GM18858 (cell line): ENCODE measurements around the gene KRT4.
"Not testable (repeated sequence)": the region's sequence is repeated elsewhere in the genome, so short reads cannot be mapped to it uniquely, and the experiment has no call there.

Experiments
- ATAC-seq: cut with Tn5 transposase; IDR thresholded peaks from one replicate; pipeline ENCODE4 v1.9.1; 2021; ENCODE audit not compliant: unreplicated experiment

Gene KRT4

DNA sequence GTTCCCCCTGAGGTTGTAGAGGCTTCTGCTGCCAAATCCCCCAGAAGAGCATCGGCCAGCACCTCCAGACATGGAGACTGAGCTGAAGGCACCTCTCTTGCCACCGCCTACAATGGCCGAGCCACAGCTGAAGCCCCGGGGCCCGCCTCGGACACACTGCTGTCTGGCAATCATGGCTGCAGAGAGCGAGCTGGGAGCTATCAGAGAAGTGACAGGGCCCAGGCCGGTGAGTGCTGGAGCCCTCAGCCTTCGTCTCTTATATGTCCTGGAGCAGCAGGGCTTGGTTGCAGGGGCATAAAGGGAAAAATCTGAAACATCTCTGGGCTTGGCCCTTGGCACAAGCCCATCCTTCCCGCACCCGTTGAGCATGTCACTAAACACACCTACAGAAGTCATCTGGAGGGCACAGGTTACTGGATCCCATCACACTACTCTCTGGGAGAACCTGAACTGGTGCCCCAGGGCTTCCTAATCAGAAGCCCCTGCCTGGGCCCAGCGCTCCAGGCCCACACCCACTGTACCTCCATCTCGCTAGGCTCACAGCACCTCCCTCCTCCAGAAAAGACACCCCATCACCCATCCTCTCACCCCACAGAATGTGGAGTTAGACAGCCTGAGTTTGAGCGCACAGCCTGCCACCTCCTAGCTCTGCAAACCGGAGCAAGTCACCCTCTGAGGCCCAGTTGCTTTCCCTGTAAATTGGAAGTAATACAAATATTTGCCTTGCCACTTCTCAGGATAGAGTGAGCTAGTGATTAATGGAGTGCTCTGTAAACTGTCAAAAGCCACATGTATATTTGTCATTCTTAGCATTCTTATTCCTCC lies at the start of gene KRT4:
TSS of gene KRT4 (minus strand) at position 232 of the 825 bp plus-strand sequence. CDS start at position 174, 58 bp downstream.
- ATAC-seq = no peak

DNA sequence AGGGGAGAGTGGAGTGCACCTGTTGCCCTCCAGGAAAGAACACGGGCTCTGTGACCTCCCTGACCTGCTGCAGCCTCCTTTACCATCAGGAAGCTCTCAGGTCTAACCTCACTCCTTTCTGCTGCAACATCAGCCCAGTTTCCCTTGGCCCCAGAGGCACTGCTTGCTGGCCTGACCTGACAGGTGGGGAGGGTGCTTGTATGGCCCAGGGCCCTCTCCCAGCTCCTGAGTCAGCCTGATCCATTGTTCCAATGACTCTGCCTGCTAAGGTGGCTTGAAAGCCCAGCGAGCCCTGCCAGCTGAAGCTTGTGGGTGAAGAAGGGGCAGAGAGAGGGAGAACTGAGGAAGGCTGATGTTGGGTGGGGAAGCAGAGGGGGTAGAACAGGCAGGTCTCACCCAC lies 48.1 kb upstream of the KRT4 start:
- ATAC-seq = no peak

GRCh38 chr12:52861511-52861910 lies 47.6 kb upstream of the KRT4 start:
- no peak for ATAC-seq

DNA sequence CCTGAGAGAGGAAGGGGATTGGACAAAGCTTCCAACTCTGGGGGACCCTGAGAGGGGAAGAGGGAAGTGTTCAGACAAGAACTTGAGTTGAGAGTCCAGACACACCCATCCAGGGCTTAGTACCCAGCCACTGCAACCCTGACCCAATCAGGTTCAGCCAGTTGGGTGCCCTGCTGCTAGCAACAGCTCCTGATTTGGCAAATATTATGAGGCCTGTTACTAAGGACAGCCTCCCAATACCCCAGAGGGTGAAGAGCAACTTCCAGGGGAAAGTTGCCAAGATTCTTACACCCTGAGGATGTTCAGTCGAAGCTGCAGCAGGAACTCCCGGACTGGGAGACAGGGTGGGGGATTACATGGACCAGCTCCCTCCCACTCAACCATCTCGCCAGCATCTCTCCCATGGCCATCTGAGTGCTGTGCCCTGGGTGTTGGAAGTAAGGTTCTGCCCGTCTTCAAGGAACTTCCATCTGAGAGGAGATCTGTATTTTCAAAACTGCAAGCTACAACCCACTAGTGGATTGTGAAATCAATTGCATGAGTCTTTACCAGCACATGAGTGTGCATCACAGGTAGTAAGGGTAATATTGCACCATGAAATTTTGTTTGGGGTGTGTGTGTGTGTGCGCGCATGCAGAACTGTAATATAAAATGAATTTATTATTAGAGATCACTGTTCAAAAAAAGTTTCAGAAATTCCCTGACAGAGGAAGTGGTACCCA lies 46.3 kb upstream of the KRT4 start:
- no peak for ATAC-seq

GRCh38 chr12:52857500-52857899 lies 43.6 kb upstream of the KRT4 start:
- ATAC-seq = no peak

- no peak for ATAC-seq
These were observed 42.9 kb upstream of the KRT4 start for GRCh38 chr12:52856787-52857186.

GRCh38 chr12:52856077-52856476 lies 42.2 kb upstream of the KRT4 start:
- ATAC-seq = not testable (repeated sequence)

GRCh38 chr12:52851787-52852186 lies 37.9 kb upstream of the KRT4 start:
- no peak for ATAC-seq

DNA sequence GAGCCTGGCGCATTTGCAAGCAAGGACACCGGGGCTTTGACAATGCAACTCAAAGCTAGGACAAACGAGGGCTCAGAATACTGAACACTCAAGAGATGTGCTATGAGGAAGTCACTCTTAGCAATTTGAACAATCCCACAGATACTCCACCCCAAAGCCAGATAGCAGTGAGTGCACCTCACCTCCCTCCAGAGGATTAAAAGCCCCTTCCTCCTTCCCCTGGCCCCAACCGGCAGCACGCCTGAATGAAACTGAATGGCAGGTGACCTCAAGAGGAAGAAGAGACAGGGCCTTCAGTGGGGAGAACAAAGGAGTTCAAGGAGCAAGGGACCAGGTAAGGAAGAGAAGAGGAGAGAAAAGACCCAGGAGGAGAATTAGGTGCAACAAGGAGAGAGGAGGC lies 36.8 kb upstream of the KRT4 start:
- ATAC-seq = no peak

DNA sequence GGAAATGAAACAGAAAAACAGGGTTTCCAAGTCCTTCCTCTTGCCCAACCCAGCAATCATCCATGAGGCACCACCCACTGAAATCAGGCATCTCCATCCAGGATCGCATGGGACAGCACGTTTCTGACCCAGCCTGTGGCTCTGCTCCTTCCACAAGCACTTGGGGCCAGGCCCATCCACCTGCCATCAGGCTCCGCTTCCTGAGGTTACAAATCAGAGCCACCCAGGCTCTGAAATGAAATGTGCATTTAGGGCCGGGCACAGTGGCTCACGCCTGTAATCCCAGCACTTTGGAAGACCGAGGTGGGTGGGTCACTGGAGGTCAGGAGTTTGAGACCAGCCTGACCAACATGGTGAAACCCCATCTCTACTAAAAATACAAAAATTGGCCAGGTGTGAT lies 35.6 kb upstream of the KRT4 start:
- no peak for ATAC-seq

- no peak for ATAC-seq
These were observed 34.8 kb upstream of the KRT4 start, which contains the start of gene KRT78 for GRCh38 chr12:52848661-52849255. TSS of gene KRT78 (minus strand) at chr12:52848994. CDS start at chr12:52848930, 64 bp downstream.

DNA sequence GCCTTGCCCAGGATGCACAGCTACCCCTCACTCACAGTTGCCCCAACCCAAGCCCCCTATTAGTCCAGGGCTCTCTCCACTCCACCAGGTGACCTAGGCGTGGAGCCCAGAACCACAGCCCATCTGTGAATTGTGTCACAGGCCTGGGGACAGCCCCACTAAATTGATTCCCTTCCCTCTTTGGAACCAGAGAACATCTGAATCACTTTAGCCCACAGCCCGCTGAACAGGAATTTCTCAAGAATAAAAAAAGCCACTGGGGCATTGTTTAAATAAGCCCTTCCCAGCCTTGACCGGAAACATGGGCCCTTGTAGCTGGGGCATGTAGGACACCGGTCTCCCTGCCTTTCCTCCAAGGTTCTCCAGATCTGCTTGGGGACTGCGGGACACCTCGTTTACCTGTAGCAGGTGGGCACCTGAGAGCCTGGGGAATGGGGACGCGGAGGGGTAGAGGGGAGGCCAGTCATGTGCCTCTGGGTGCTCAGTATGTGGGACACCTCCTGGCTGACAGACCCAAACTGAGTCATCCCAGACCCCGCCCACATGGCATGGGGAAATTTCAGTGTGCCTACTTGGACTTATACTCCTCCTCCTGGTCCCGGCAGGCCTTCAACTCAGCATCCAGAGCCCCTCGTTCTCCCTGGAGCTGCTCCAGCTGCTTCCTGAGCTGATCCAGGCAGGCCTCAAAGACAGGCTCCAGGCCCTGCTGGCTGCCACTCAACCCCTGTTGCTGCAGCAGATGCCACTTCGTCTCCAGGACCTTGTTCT lies 33.6 kb upstream of the KRT4 start:
- ATAC-seq = no peak

DNA sequence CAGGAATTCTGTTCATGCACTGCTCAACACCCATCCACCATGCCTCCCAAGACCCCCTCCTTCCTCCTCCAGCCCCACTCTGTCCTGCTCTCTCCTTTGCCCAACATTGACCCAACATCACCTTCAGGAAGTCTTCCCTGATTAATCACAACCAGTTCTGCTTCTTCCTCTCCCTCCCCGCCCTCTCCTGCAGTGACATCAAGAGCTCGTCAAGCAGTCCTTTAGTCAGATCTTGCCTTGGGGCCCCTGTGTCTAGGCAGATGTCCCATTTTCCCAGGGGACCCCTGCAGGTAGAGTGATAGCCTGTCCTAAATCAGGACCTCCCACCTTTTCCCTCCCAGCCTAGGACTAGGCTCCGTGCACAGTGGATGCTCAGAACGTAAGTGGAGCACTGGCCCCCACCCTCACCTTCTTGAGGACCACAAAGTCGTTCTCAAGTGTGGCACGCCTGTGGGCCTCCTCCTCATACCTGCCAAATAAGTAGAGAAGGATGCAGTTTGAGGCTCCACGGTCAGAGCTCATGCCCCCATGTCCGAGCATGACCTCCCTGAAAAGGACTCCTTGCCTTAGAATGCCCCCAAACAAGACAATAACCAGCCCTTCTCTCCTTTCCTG lies 32.5 kb upstream of the KRT4 start:
- no peak for ATAC-seq

- ATAC-seq = no peak
These were observed 32.0 kb upstream of the KRT4 start for GRCh38 chr12:52845946-52846345.

DNA sequence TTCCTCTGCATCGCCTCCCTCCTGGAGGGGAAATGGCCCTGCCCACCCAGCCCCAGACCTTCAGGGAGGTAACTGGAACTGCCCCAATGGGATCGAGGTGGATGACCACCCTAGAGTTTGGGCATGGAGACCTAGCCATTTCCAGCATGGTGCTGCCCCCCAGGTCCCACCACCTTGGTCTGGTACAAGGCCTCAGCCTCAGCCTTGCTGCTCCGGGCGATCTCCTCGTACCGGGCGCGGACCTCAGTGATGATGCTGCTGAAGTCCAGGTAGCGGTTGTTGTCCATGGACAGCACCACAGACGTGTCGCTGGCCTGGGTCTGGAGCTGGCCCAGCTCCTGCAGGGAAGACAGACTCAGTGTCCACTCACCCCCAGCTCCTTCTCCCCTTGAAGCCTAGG lies 30.5 kb upstream of the KRT4 start:
- ATAC-seq = no peak

DNA sequence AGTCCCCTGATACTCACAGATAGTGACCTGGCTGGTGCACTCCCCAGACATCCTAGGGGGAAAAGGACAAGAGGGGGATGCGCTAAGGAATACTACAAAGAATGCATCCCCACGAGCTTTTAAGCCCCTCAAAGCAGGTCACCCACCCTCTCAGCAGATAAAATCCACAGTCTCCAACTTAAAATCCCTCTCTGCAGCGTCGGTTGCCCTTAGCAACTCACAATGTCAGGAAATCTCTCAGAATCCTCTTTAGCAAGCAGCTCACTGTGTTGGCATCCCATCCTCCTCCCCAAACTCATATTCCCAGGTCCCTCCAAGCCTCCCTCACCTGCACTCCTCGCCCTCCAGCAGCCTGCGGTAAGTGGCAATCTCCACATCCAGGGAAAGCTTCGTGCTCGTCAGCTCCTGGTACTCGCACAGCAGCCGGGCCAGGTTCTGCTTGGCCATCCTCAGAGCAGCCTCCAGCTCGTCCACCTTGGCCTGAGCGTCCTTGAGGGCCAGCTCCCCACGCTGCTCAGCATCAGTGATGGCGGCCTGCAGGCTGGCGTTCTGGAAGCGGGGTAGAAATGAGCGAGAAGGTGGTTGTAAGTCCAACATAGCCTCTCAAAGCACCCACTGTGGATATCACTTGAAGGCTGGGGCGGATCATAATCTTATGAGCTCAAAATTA lies 25.7 kb upstream of the KRT4 start:
- ATAC-seq = no peak

GRCh38 chr12:52838609-52839435 lies 24.9 kb upstream of the KRT4 start:
- ATAC-seq = no peak

- no peak for ATAC-seq
These were observed 24.1 kb upstream of the KRT4 start for GRCh38 chr12:52837781-52838608.

- ATAC-seq = no peak
These were observed 23.5 kb upstream of the KRT4 start for GRCh38 chr12:52837413-52837741.
